ENCODE results near the gene HSPBP1.

DNA sequence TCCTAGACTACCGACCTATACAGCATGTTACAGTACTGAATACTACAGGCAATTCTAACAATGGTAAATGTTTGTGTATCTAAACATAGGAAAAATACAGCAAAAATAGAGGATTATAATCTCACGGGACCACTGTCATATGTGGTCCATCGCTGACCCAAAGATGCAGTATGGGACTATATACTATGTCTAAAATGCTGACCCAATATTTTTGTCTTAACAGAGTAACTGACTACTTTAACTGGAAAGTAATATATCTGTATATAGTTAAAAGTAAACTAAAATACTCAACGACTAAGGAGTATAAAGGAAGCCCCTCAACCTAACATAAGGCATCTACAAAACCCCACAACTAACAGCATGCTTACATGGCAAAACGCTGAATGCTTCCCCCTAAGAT, 46.9 kb downstream of the HSPBP1 start:
- TF ChIP-seq RAD21 (CRISPR knock-in tag; conservative IDR thresholded peaks at IDR 0.05 in 1 of 2, IDR thresholded peaks at IDR 0.05 in 1 of 2) (no peak), CC2D1A (IDR thresholded peaks at IDR 0.05) (no peak), ASH1L (IDR thresholded peaks at IDR 0.05; ENCODE audit: borderline replicate concordance, low read depth, partially characterized antibody) (no peak), CCAR2 (IDR thresholded peaks at IDR 0.05; ENCODE audit: low read depth, low read length) (no peak), U2AF1 (optimal IDR thresholded peaks at IDR 0.05; ENCODE audit: low read depth, low read length) (no peak), ARID1B (IDR thresholded peaks at IDR 0.05) (no peak), GABPB2 (CRISPR knock-in tag; conservative IDR thresholded peaks at IDR 0.05) (no peak), CREB1 (IDR thresholded peaks at IDR 0.05) (no peak), CREB1 (CRISPR knock-in tag; IDR thresholded peaks at IDR 0.05) (no peak), ZFP36 (IDR thresholded peaks at IDR 0.05; ENCODE audit: low read depth, low read length, partially characterized antibody) (no peak), POLR2A (conservative IDR thresholded peaks at IDR 0.05) (no peak)
- TF ChIP-seq, protein P1, sequence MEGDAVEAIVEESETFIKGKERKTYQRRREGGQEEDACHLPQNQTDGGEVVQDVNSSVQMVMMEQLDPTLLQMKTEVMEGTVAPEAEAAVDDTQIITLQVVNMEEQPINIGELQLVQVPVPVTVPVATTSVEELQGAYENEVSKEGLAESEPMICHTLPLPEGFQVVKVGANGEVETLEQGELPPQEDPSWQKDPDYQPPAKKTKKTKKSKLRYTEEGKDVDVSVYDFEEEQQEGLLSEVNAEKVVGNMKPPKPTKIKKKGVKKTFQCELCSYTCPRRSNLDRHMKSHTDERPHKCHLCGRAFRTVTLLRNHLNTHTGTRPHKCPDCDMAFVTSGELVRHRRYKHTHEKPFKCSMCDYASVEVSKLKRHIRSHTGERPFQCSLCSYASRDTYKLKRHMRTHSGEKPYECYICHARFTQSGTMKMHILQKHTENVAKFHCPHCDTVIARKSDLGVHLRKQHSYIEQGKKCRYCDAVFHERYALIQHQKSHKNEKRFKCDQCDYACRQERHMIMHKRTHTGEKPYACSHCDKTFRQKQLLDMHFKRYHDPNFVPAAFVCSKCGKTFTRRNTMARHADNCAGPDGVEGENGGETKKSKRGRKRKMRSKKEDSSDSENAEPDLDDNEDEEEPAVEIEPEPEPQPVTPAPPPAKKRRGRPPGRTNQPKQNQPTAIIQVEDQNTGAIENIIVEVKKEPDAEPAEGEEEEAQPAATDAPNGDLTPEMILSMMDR (IDR thresholded peaks at IDR 0.05 in 2 of 3, conservative IDR thresholded peaks at IDR 0.05 in 1 of 3; ENCODE audit: insufficient read depth in 2 of 3, low read depth in 1 of 3, low read length in 3 of 3) = no peak
- TF ChIP-seq, protein P2, sequence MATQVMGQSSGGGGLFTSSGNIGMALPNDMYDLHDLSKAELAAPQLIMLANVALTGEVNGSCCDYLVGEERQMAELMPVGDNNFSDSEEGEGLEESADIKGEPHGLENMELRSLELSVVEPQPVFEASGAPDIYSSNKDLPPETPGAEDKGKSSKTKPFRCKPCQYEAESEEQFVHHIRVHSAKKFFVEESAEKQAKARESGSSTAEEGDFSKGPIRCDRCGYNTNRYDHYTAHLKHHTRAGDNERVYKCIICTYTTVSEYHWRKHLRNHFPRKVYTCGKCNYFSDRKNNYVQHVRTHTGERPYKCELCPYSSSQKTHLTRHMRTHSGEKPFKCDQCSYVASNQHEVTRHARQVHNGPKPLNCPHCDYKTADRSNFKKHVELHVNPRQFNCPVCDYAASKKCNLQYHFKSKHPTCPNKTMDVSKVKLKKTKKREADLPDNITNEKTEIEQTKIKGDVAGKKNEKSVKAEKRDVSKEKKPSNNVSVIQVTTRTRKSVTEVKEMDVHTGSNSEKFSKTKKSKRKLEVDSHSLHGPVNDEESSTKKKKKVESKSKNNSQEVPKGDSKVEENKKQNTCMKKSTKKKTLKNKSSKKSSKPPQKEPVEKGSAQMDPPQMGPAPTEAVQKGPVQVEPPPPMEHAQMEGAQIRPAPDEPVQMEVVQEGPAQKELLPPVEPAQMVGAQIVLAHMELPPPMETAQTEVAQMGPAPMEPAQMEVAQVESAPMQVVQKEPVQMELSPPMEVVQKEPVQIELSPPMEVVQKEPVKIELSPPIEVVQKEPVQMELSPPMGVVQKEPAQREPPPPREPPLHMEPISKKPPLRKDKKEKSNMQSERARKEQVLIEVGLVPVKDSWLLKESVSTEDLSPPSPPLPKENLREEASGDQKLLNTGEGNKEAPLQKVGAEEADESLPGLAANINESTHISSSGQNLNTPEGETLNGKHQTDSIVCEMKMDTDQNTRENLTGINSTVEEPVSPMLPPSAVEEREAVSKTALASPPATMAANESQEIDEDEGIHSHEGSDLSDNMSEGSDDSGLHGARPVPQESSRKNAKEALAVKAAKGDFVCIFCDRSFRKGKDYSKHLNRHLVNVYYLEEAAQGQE (IDR thresholded peaks at IDR 0.05; ENCODE audit: borderline replicate concordance) = no peak
- TF ChIP-seq, protein P2 (CRISPR knock-in tag; IDR thresholded peaks at IDR 0.05; ENCODE audit: low read depth) = no peak
